Measurements from ENCODE around the gene TMEM273. TPM values are rescaled to one million over a fixed set of nuclear protein-coding genes. Genes with fewer than 3 reads are reported as not detected.

Gene TMEM273
- total and polyA plus RNA-seq, 4 donors: 3.5 to 10.9 (median 6.6) TPM

DNA sequence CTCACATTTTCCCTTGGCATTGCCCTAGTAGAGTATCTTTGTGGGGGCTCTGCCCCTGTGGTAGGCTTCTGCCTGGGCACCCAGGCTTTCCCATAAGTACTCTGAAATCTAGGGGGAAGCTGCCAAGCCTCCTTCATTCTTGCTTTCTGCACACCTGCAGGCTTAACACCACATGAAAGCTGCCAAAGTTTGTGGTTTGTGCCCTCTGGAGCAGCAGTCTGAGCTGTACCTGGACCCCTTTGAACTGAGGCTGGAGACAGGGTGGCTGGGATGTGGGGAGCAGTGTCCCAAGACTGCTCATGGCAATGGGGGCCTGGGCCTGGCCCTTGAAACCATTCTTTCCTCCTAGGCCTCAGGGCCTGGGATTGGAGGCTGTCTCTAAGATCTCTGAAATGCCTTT is 35.0 kb upstream of the TMEM273 start:
- DNase-seq (ENCODE audit: low read depth in 4 of 6, low spot score in 6 of 6): no peak
- H3K9me3 ChIP-seq (ENCODE audit: control insufficient read depth, insufficient read depth, low read length): no peaks in the 10 kb centered on the region
- H3K4me1 ChIP-seq (ENCODE audit: control insufficient read depth, insufficient read depth, low read length): peaks cover 5% of the 10 kb centered on the region
- no peaks in the 10 kb centered on the region for H3K36me3 ChIP-seq (ENCODE audit: control insufficient read depth, insufficient read depth, low read length)
- H3K4me3 ChIP-seq (ENCODE audit: low read depth, low read length): no peak overlapping the region
- no peaks in the 10 kb centered on the region for H3K27me3 ChIP-seq (ENCODE audit: control insufficient read depth, insufficient read depth, low read length)
- no peak overlapping the region for H3K27ac ChIP-seq (ENCODE audit: low read depth, low read length)

DNA sequence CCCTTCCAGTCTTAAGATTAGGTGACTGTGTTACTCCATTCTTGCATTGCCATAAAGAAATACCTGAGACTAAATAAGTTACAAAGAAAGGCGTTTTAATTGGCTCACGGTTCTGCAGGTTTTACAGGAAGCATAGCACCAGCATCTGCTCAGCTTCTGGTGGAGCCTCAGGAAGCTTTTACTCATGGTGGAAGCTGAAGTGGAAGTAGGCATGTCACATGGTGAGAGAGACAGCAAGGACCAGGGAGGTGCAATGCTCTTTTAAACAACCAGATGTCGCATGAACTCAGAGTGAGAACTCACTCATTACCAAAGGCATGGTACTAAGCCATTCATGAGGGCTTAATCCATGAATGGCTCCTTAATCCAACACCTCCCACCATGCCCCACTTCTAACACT is 34.0 kb upstream of the TMEM273 start:
- Histone ChIP-seq H3K36me3 (ENCODE audit: control insufficient read depth, insufficient read depth, low read length) (no peaks in the 10 kb centered on the region), H3K4me1 (ENCODE audit: control insufficient read depth, insufficient read depth, low read length) (no peaks in the 10 kb centered on the region), H3K27ac (ENCODE audit: low read depth, low read length) (no peak overlapping the region), H3K9me3 (ENCODE audit: control insufficient read depth, insufficient read depth, low read length) (no peaks in the 10 kb centered on the region), H3K4me3 (ENCODE audit: low read depth, low read length) (no peak overlapping the region), H3K27me3 (ENCODE audit: control insufficient read depth, insufficient read depth, low read length) (no peaks in the 10 kb centered on the region)
- DNase-seq (ENCODE audit: low read depth in 4 of 6, low spot score in 6 of 6): no peak
- no CpG with 5 or more reads among the region's 3 CpGs for WGBS (ENCODE audit: insufficient coverage)

DNA sequence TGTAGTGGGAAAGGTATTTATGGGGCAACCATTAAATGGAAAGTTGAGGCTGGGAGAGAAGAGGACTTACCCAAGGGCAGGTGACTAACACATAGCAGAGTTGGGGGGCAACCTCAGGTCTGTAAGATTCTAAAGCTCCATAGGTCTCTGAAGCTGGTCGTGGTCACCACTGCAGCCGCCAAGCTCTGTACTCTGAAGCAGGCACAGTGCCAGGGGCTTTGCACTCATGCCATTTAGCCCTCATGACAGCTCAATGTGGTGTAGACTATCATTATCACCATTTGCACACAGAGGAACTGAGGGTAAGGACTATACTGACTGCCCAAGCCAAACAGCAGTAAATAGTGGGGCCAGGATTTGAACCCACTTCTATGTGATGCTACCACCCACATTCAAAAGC is 32.5 kb upstream of the TMEM273 start:
- H3K9me3 ChIP-seq (ENCODE audit: control insufficient read depth, insufficient read depth, low read length): no peaks in the 10 kb centered on the region
- H3K36me3 ChIP-seq (ENCODE audit: control insufficient read depth, insufficient read depth, low read length): no peaks in the 10 kb centered on the region
- H3K27me3 ChIP-seq (ENCODE audit: control insufficient read depth, insufficient read depth, low read length): no peaks in the 10 kb centered on the region
- no peaks in the 10 kb centered on the region for H3K4me1 ChIP-seq (ENCODE audit: control insufficient read depth, insufficient read depth, low read length)
- H3K27ac ChIP-seq (ENCODE audit: low read depth, low read length): no peak overlapping the region
- no peak for DNase-seq (ENCODE audit: low read depth in 4 of 6, low spot score in 6 of 6)
- H3K4me3 ChIP-seq (ENCODE audit: low read depth, low read length): no peak overlapping the region
- 90% methylated on average over 2 of the region's 2 CpGs for WGBS (ENCODE audit: insufficient coverage)

DNA sequence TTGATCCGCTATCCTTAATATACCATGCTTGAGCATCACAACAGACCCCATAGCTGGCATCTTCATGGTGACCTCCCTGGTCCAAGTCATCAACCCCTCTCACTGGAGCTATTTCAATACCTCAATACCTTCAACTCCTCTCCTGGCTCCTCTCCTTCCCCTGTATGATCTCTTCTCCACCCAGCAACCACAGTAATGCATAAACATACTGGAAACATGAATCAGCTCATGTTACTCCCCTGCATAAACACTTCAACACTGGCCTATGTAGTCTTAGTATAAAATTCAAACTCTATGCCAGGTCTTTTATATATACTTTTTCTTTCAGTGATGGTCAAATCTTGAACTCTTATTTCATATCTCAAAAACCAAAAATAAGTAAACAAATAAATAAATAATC is 31.8 kb upstream of the TMEM273 start:
- Histone ChIP-seq H3K27me3 (ENCODE audit: control insufficient read depth, insufficient read depth, low read length) (no peaks in the 10 kb centered on the region), H3K4me3 (ENCODE audit: low read depth, low read length) (no peak overlapping the region), H3K27ac (ENCODE audit: low read depth, low read length) (no peak overlapping the region), H3K4me1 (ENCODE audit: control insufficient read depth, insufficient read depth, low read length) (no peaks in the 10 kb centered on the region), H3K36me3 (ENCODE audit: control insufficient read depth, insufficient read depth, low read length) (no peaks in the 10 kb centered on the region), H3K9me3 (ENCODE audit: control insufficient read depth, insufficient read depth, low read length) (no peaks in the 10 kb centered on the region)
- WGBS (ENCODE audit: insufficient coverage): 93% methylated on average over 1 of the region's 1 CpG
- DNase-seq (ENCODE audit: low read depth in 4 of 6, low spot score in 6 of 6): no peak

DNA sequence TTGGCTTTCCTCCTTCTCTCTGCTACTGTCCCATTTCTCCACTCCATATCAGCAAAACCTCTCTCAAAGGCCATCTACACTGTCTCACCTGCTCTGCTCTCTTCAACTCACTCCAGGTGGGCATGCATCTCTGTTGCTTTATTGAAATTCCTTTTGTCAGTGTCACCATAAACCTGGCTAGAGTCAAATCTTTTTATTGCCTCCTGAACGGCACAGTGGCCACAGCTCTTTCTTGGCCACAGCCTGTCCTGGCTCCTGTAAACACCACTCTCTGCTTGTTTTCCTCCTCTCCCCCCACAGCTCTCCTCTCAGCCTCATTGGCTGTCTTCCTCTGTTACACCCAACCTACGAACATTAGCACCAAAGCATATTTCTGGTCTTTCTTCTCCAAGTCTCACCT is 31.1 kb upstream of the TMEM273 start:
- 55% methylated on average over 2 of the region's 2 CpGs for WGBS (ENCODE audit: insufficient coverage)
- no peak overlapping the region for H3K27ac ChIP-seq (ENCODE audit: low read depth, low read length)
- H3K36me3 ChIP-seq (ENCODE audit: control insufficient read depth, insufficient read depth, low read length): no peaks in the 10 kb centered on the region
- H3K4me1 ChIP-seq (ENCODE audit: control insufficient read depth, insufficient read depth, low read length): no peaks in the 10 kb centered on the region
- DNase-seq (ENCODE audit: low read depth in 4 of 6, low spot score in 6 of 6): no peak
- H3K9me3 ChIP-seq (ENCODE audit: control insufficient read depth, insufficient read depth, low read length): no peaks in the 10 kb centered on the region
- H3K27me3 ChIP-seq (ENCODE audit: control insufficient read depth, insufficient read depth, low read length): no peaks in the 10 kb centered on the region
- H3K4me3 ChIP-seq (ENCODE audit: low read depth, low read length): no peak overlapping the region

DNA sequence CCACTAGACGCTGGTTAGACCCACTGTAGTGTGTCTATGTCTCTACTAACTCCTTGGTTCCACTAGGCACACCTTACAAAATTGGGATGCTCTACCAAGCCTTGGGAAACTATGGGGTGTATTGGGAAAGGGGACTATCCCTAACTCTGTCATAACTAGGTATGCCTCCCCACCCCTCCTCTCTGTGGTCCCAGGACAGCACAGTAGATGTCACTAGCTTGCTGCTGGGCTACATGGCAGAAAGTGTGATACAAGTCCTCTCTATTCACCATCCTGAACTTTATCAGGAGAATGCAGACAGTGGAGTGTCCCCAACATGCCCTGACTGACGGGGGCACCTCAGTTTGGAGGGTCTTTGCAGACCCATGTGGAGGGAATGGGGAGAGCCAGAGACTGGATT is 30.3 kb upstream of the TMEM273 start:
- no peaks in the 10 kb centered on the region for H3K36me3 ChIP-seq (ENCODE audit: control insufficient read depth, insufficient read depth, low read length)
- DNase-seq (ENCODE audit: low read depth in 4 of 6, low spot score in 6 of 6): no peak
- WGBS (ENCODE audit: insufficient coverage): no CpG with 5 or more reads among the region's 2 CpGs

DNA sequence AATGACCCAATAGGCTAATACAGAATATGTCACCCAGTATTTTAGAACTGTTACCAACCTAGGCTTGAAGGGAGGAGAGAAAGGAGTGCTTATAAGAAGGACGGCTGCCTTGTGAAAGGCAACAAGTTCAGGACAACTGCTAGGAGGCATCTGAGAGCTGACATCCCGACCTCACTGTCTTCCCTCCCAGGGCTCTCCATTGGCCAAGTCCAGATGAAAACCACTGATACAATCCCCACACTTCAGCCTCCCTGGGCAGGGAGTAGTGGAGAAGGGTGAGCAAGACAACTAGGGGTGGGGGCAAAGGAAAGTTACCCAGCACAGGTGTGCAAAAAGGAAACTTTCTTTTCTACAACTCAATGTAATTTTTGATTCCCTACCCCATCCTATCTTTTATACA is 29.5 kb upstream of the TMEM273 start:
- no CpG with 5 or more reads among the region's 2 CpGs for WGBS (ENCODE audit: insufficient coverage)
- DNase-seq (ENCODE audit: low read depth in 4 of 6, low spot score in 6 of 6): no peak
- H3K4me1 ChIP-seq (ENCODE audit: control insufficient read depth, insufficient read depth, low read length): no peaks in the 10 kb centered on the region
- H3K27ac ChIP-seq (ENCODE audit: low read depth, low read length): no peak overlapping the region
- no peak overlapping the region for H3K4me3 ChIP-seq (ENCODE audit: low read depth, low read length)
- H3K9me3 ChIP-seq (ENCODE audit: control insufficient read depth, insufficient read depth, low read length): no peaks in the 10 kb centered on the region
- H3K36me3 ChIP-seq (ENCODE audit: control insufficient read depth, insufficient read depth, low read length): no peaks in the 10 kb centered on the region
- H3K27me3 ChIP-seq (ENCODE audit: control insufficient read depth, insufficient read depth, low read length): no peaks in the 10 kb centered on the region

More for the DNA sequence above, 30.3 kb upstream of the TMEM273 start:
- Histone ChIP-seq H3K27ac (ENCODE audit: low read depth, low read length) (no peak overlapping the region), H3K4me1 (ENCODE audit: control insufficient read depth, insufficient read depth, low read length) (no peaks in the 10 kb centered on the region), H3K27me3 (ENCODE audit: control insufficient read depth, insufficient read depth, low read length) (no peaks in the 10 kb centered on the region), H3K4me3 (ENCODE audit: low read depth, low read length) (no peak overlapping the region), H3K9me3 (ENCODE audit: control insufficient read depth, insufficient read depth, low read length) (no peaks in the 10 kb centered on the region)

DNA sequence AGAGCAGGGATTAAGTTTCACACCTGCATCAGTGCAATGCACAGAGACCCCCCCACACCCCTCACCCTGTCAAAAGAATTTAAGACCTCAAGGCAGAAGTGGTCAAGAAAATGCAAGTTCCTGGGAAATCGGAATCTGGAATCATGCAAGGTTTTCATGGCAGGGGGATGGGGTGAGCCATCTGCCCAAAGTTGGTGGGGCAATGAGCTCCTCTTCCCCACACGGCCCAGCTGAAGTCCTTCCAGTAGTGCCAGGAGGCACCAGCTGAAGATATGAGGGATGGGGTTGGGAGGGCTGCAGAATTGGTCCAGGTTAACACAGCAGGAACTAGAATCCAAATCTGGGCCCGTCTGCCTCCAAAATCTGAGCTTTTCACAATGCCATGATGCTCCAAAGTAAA is 25.0 kb upstream of the TMEM273 start:
- 86% methylated on average over 1 of the region's 3 CpGs for WGBS (ENCODE audit: insufficient coverage)
- H3K27ac ChIP-seq (ENCODE audit: low read depth, low read length): no peak overlapping the region

DNA sequence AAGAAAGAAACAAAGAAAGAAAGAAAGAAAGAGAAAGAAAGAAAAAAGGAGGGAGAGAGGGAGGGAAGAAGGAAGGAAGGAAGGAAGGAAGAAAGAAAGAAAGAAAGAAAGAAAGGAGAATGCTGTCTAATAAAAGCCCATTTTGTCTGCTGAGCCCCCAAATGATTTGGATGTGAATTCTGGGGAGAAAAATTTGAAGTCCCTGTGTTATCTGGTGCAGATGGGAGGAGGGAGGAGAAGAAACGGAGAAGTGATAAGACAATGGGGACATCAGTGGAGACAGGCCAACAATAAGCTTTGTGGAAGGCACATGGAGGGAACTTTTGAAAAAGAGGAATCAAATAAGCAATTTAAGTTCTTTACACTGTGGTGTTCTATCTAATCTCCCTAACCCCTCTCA is 24.6 kb upstream of the TMEM273 start:
- peaks cover 13% of the 10 kb centered on the region for H3K4me1 ChIP-seq (ENCODE audit: control insufficient read depth, insufficient read depth, low read length)
- no peaks in the 10 kb centered on the region for H3K27me3 ChIP-seq (ENCODE audit: control insufficient read depth, insufficient read depth, low read length)
- H3K36me3 ChIP-seq (ENCODE audit: control insufficient read depth, insufficient read depth, low read length): no peaks in the 10 kb centered on the region
- no peak overlapping the region for H3K4me3 ChIP-seq (ENCODE audit: low read depth, low read length)
- 44% methylated on average over 1 of the region's 1 CpG for WGBS (ENCODE audit: insufficient coverage)
- no peak overlapping the region for H3K27ac ChIP-seq (ENCODE audit: low read depth, low read length)
- no peaks in the 10 kb centered on the region for H3K9me3 ChIP-seq (ENCODE audit: control insufficient read depth, insufficient read depth, low read length)
- no peak for DNase-seq (ENCODE audit: low read depth in 4 of 6, low spot score in 6 of 6)

More for the DNA sequence above, 25.0 kb upstream of the TMEM273 start:
- H3K27me3 ChIP-seq (ENCODE audit: control insufficient read depth, insufficient read depth, low read length): no peaks in the 10 kb centered on the region
- H3K4me1 ChIP-seq (ENCODE audit: control insufficient read depth, insufficient read depth, low read length): peaks cover 10% of the 10 kb centered on the region
- H3K4me3 ChIP-seq (ENCODE audit: low read depth, low read length): no peak overlapping the region
- H3K9me3 ChIP-seq (ENCODE audit: control insufficient read depth, insufficient read depth, low read length): no peaks in the 10 kb centered on the region
- H3K36me3 ChIP-seq (ENCODE audit: control insufficient read depth, insufficient read depth, low read length): no peaks in the 10 kb centered on the region
- DNase-seq (ENCODE audit: low read depth in 4 of 6, low spot score in 6 of 6): no peak

DNA sequence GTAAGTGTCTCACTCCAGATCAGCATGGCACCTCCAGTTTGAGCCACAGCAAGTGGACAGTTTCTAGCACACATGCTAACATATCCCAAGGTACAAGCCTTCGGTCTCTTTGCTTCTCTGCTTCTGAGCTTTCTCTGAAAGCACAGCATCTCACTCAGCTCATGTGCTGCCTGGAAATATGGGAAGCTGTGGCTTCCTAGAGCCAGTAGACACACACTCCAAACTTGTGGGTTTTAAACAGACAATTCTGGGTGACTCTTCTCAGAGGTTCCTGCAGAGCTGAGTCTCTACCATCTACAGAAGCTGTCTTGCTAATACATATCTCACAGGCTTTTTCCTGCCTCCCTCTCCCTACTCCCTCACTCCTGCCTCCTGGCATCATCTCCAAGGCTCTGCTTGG is 23.9 kb upstream of the TMEM273 start:
- no peak for DNase-seq (ENCODE audit: low read depth in 4 of 6, low spot score in 6 of 6)
- Histone ChIP-seq H3K27ac (ENCODE audit: low read depth, low read length) (no peak overlapping the region), H3K4me3 (ENCODE audit: low read depth, low read length) (no peak overlapping the region), H3K4me1 (ENCODE audit: control insufficient read depth, insufficient read depth, low read length) (peaks cover 13% of the 10 kb centered on the region), H3K9me3 (ENCODE audit: control insufficient read depth, insufficient read depth, low read length) (no peaks in the 10 kb centered on the region), H3K27me3 (ENCODE audit: control insufficient read depth, insufficient read depth, low read length) (no peaks in the 10 kb centered on the region), H3K36me3 (ENCODE audit: control insufficient read depth, insufficient read depth, low read length) (no peaks in the 10 kb centered on the region)
- WGBS (ENCODE audit: insufficient coverage): 100% methylated on average over 1 of the region's 1 CpG

Measured in spinal cord (tissue), 10 donors.